Right atrium auricular region (tissue), 2 donors: ENCODE results near the gene SMG5. TPM values are rescaled to one million over a fixed set of nuclear protein-coding genes. Genes with fewer than 3 reads are reported as not detected.

Experiments used
- DNase-seq: peaks from one replicate; pipeline ENCODE4 v3.0.0-alpha.2; 2019; ENCODE audit warnings: low spot score
- H3K27ac ChIP-seq, 2 donors: fragments of 200-600 bp; sonication (generic); 1 replicate in 1 of 2; 2 replicates in 1 of 2; pipeline ENCODE4 v1.5.1; 2016 to 2019
- H3K27me3 ChIP-seq, 2 donors: fragments of 200-600 bp; sonication (generic); one replicate each; pipeline versions ENCODE4 v1.5.1 to v1.6.0; 2017 to 2019
- H3K36me3 ChIP-seq: fragments of 200-600 bp; sonication (generic); one replicate; pipeline ENCODE4 v1.5.1; 2016
- H3K4me1 ChIP-seq, 2 donors: fragments of 200-600 bp; sonication (generic); one replicate each; pipeline versions ENCODE4 v1.5.1 to v1.6.0; 2017 to 2019
- H3K4me3 ChIP-seq, 2 donors: fragments of 200-600 bp; sonication (generic); 1 replicate in 1 of 2; 2 replicates in 1 of 2; pipeline ENCODE4 v1.5.1; 2017 to 2019; ENCODE audit warnings: mild to moderate bottlenecking in 1 of 2, moderate library complexity in 1 of 2
- H3K9me3 ChIP-seq, 2 donors: fragments of 200-600 bp; sonication (generic); one replicate each; pipeline ENCODE4 v1.5.1; 2019
- total RNA-seq, 2 donors: library from RNA; depleted of rRNA; stranded (reverse); fragments of >200 nt; gene quantifications; one replicate each; pipeline ENCODE4 v1.1.0, GENCODE V29; 2016
- TF ChIP-seq, protein P1 (sequence below), 2 donors: fragments of 200-600 bp; sonication (generic); IDR thresholded peaks; one replicate each; pipeline ENCODE4 v1.5.1; 2019; ENCODE audit warnings: antibody characterized with exemption in 2 of 2

The SMG5 gene
- total RNA-seq, 2 donors from 2014 or later: 55.4 to 72.8 TPM

GRCh38 chr1:156246781-156247459, 35.7 kb downstream of the SMG5 start:
- Histone ChIP-seq H3K27me3 (no peaks in the 10 kb centered on the region), H3K4me1 (peaks cover 0 to 49% of the 10 kb centered on the region in 2 donors), H3K27ac (no peak overlapping the region), H3K4me3 (no peak overlapping the region), H3K9me3 (no peaks in the 10 kb centered on the region), H3K36me3 (peaks cover 28% of the 10 kb centered on the region)
- DNase-seq: no peak
- TF ChIP-seq, protein P1, sequence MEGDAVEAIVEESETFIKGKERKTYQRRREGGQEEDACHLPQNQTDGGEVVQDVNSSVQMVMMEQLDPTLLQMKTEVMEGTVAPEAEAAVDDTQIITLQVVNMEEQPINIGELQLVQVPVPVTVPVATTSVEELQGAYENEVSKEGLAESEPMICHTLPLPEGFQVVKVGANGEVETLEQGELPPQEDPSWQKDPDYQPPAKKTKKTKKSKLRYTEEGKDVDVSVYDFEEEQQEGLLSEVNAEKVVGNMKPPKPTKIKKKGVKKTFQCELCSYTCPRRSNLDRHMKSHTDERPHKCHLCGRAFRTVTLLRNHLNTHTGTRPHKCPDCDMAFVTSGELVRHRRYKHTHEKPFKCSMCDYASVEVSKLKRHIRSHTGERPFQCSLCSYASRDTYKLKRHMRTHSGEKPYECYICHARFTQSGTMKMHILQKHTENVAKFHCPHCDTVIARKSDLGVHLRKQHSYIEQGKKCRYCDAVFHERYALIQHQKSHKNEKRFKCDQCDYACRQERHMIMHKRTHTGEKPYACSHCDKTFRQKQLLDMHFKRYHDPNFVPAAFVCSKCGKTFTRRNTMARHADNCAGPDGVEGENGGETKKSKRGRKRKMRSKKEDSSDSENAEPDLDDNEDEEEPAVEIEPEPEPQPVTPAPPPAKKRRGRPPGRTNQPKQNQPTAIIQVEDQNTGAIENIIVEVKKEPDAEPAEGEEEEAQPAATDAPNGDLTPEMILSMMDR (IDR thresholded peaks at IDR 0.05): no peak

GRCh38 chr1:156246241-156246780, 36.3 kb downstream of the SMG5 start:
- no peak for DNase-seq
- H3K36me3 ChIP-seq: peaks cover 22% of the 10 kb centered on the region
- no peaks in the 10 kb centered on the region for H3K9me3 ChIP-seq
- peak overlapping the region in 1 of 2 donors; percentile 33 for H3K4me3 ChIP-seq
- TF ChIP-seq, protein P1 (IDR thresholded peaks at IDR 0.05): no peak
- H3K27me3 ChIP-seq: no peaks in the 10 kb centered on the region
- no peak overlapping the region for H3K27ac ChIP-seq
- peaks cover 0 to 49% of the 10 kb centered on the region in 2 donors for H3K4me1 ChIP-seq

- peak overlapping the region in 1 of 2 donors; percentile 33 for H3K4me3 ChIP-seq
- no peaks in the 10 kb centered on the region for H3K27me3 ChIP-seq
- DNase-seq: no peak
- peaks cover 0 to 43% of the 10 kb centered on the region in 2 donors for H3K4me1 ChIP-seq
- H3K27ac ChIP-seq: no peak overlapping the region
- H3K9me3 ChIP-seq: no peaks in the 10 kb centered on the region
- TF ChIP-seq, protein P1 (IDR thresholded peaks at IDR 0.05): no peak
- H3K36me3 ChIP-seq: peaks cover 15% of the 10 kb centered on the region
These were observed 37.0 kb downstream of the SMG5 start for GRCh38 chr1:156245451-156246232.

GRCh38 chr1:156244712-156245111, 37.9 kb downstream of the SMG5 start:
- H3K4me3 ChIP-seq: no peak overlapping the region
- no peaks in the 10 kb centered on the region for H3K9me3 ChIP-seq
- no peak overlapping the region for H3K27ac ChIP-seq
- no peak for DNase-seq
- H3K27me3 ChIP-seq: no peaks in the 10 kb centered on the region
- TF ChIP-seq, protein P1 (IDR thresholded peaks at IDR 0.05): no peak
- H3K36me3 ChIP-seq: peaks cover 11% of the 10 kb centered on the region
- H3K4me1 ChIP-seq: peaks cover 0 to 33% of the 10 kb centered on the region in 2 donors

DNA sequence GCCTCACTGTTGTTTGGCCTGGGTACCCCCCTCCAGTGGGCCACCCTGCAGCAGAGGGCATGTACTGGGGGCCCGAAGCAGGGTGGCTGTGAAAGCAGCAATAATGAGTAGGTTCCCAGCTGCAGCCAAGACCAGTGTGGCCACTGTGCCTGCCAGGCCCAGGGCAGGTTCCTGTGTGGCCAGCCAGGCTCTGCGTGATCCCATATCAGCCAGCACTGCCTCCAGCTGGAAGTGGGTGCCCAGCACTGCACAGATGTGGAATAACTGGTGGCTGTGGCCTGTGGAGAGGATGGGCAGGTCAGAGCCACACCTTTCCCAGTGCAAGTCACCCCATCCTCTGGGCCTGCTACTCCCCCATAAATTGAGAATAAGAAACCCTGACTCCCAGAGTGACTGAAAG, 38.5 kb downstream of the SMG5 start:
- H3K4me1 ChIP-seq: peaks cover 0 to 31% of the 10 kb centered on the region in 2 donors
- H3K27ac ChIP-seq: no peak overlapping the region
- H3K27me3 ChIP-seq: no peaks in the 10 kb centered on the region
- TF ChIP-seq, protein P1 (IDR thresholded peaks at IDR 0.05): no peak
- no peaks in the 10 kb centered on the region for H3K9me3 ChIP-seq
- no peak overlapping the region for H3K4me3 ChIP-seq
- peaks cover 11% of the 10 kb centered on the region for H3K36me3 ChIP-seq
- DNase-seq: no peak
